Thoracic aorta (tissue), 2 donors: Measurements from ENCODE around the gene LRCH1. TPM values are rescaled to one million over a fixed set of nuclear protein-coding genes. Genes with fewer than 3 reads are reported as not detected.

Source experiments
- ATAC-seq: fragments of 150-250 bp; one replicate; pipeline ENCODE4 v1.8.0; 2017; ENCODE audit warnings: low read depth; ENCODE audit not compliant: insufficient number of reproducible peaks, low FRiP score
- DNase-seq: peaks from one replicate; pipeline ENCODE4 v3.0.0-alpha.2; 2020; ENCODE audit warnings: low spot score
- H3K27ac ChIP-seq, 2 donors: fragments of 200-600 bp; sonication (generic); 1 replicate in 1 of 2; 2 replicates in 1 of 2; pipeline ENCODE4 v1.5.1; 2016; ENCODE audit warnings: mild to moderate bottlenecking in 2 of 2, moderate library complexity in 2 of 2
- H3K27me3 ChIP-seq: fragments of 200-600 bp; sonication (generic); replicated peaks from 2 replicates; pipeline ENCODE4 v1.6.0; 2016; ENCODE audit warnings: mild to moderate bottlenecking; ENCODE audit not compliant: insufficient read depth
- H3K36me3 ChIP-seq: fragments of 200-600 bp; sonication (generic); one replicate; pipeline ENCODE4 v1.5.1; 2016
- H3K4me1 ChIP-seq, 2 donors: fragments of 200-600 bp; sonication (generic); 1 replicate in 1 of 2; 2 replicates in 1 of 2; pipeline versions ENCODE4 v1.5.1 to v1.6.0; 2016; ENCODE audit warnings: low read depth in 2 of 2, mild to moderate bottlenecking in 1 of 2; ENCODE audit not compliant: control insufficient read depth in 1 of 2
- H3K4me3 ChIP-seq: fragments of 200-600 bp; sonication (generic); 2 replicates; pipeline ENCODE4 v1.5.1; 2016; ENCODE audit warnings: mild to moderate bottlenecking
- H3K9me3 ChIP-seq: fragments of 200-600 bp; sonication (generic); 2 replicates; pipeline ENCODE4 v1.5.1; 2016
- CTCF ChIP-seq: fragments of 200-600 bp; sonication (generic); IDR thresholded peaks from one replicate; pipeline ENCODE4 v1.5.1; 2019; ENCODE audit warnings: antibody characterized with exemption
- total RNA-seq, 2 donors: library from RNA; depleted of rRNA; stranded (reverse); fragments of >200 nt; gene quantifications; one replicate each; pipeline versions ENCODE4 v1.1.0 to v1.2.3, GENCODE V29; 2016

The LRCH1 gene
- total RNA-seq, 2 donors from 2014 or later, result 29.4 to 38.9 TPM

- no peaks in the 10 kb centered on the region for H3K9me3 ChIP-seq
- H3K27me3 ChIP-seq, result no peaks in the 10 kb centered on the region
- peak overlapping the region in 1 of 2 donors; percentile 35 for H3K27ac ChIP-seq
- no peaks in the 10 kb centered on the region for H3K36me3 ChIP-seq
- ATAC-seq (no peak), DNase-seq (no peak)
- H3K4me3 ChIP-seq, result no peak overlapping the region
- no peak for TF ChIP-seq CTCF
- peaks cover 11 to 48% of the 10 kb centered on the region in 2 donors for H3K4me1 ChIP-seq
These were observed 133.2 kb downstream of the LRCH1 start for GRCh38 chr13:46686171-46686570.

- Histone ChIP-seq H3K36me3 (no peaks in the 10 kb centered on the region), H3K9me3 (no peaks in the 10 kb centered on the region), H3K4me3 (no peak overlapping the region), H3K4me1 (peaks cover 11 to 52% of the 10 kb centered on the region in 2 donors), H3K27ac (no peak overlapping the region), H3K27me3 (no peaks in the 10 kb centered on the region)
- TF ChIP-seq CTCF, result no peak
- ATAC-seq (no peak), DNase-seq (no peak)
These were observed 134.8 kb downstream of the LRCH1 start for GRCh38 chr13:46687810-46688209.

GRCh38 chr13:46688306-46688705 lies 135.3 kb downstream of the LRCH1 start:
- no peak for DNase-seq
- Histone ChIP-seq H3K4me3 (no peak overlapping the region), H3K27ac (no peak overlapping the region), H3K27me3 (no peaks in the 10 kb centered on the region), H3K4me1 (peaks cover 11 to 49% of the 10 kb centered on the region in 2 donors), H3K9me3 (no peaks in the 10 kb centered on the region), H3K36me3 (no peaks in the 10 kb centered on the region)
- ATAC-seq, result no peak
- no peak for TF ChIP-seq CTCF

GRCh38 chr13:46698014-46698413 lies 145.0 kb downstream of the LRCH1 start:
- peak overlapping the region; percentile 11 to 56 for H3K27ac ChIP-seq

GRCh38 chr13:46698910-46699460 lies 146.0 kb downstream of the LRCH1 start:
- no peak for DNase-seq
- Histone ChIP-seq H3K27me3 (no peaks in the 10 kb centered on the region), H3K36me3 (peaks cover 9% of the 10 kb centered on the region), H3K4me1 (peaks cover 3 to 34% of the 10 kb centered on the region in 2 donors), H3K9me3 (no peaks in the 10 kb centered on the region), H3K27ac (peak overlapping the region; percentile 11 to 56), H3K4me3 (no peak overlapping the region)
- TF ChIP-seq CTCF, result no peak
- no peak for ATAC-seq

More at GRCh38 chr13:46698014-46698413, 145.0 kb downstream of the LRCH1 start:
- Histone ChIP-seq H3K9me3 (no peaks in the 10 kb centered on the region), H3K36me3 (peaks cover 9% of the 10 kb centered on the region), H3K27me3 (no peaks in the 10 kb centered on the region), H3K4me3 (no peak overlapping the region), H3K4me1 (peaks cover 3 to 34% of the 10 kb centered on the region in 2 donors)
- peak; percentile 57 for DNase-seq
- peak; percentile 63 for ATAC-seq
- TF ChIP-seq CTCF, result no peak
